Left kidney (tissue), 2 donors: ENCODE results near the gene KANSL1L. TPM values are rescaled to one million over a fixed set of nuclear protein-coding genes. Genes with fewer than 3 reads are reported as not detected.

Experiments
- DNase-seq: peaks from one replicate; pipeline ENCODE4 v3.0.0-alpha.2; 2013
- polyA plus RNA-seq: library from polyadenylated mRNA; unstranded; fragments of 120-200 nt; gene quantifications from one replicate; pipeline ENCODE4 v1.2.1, GENCODE V29; 2013; ENCODE audit not compliant: insufficient read length

KANSL1L gene
- polyA plus RNA-seq, 1 donor: 78.0 TPM

DNA sequence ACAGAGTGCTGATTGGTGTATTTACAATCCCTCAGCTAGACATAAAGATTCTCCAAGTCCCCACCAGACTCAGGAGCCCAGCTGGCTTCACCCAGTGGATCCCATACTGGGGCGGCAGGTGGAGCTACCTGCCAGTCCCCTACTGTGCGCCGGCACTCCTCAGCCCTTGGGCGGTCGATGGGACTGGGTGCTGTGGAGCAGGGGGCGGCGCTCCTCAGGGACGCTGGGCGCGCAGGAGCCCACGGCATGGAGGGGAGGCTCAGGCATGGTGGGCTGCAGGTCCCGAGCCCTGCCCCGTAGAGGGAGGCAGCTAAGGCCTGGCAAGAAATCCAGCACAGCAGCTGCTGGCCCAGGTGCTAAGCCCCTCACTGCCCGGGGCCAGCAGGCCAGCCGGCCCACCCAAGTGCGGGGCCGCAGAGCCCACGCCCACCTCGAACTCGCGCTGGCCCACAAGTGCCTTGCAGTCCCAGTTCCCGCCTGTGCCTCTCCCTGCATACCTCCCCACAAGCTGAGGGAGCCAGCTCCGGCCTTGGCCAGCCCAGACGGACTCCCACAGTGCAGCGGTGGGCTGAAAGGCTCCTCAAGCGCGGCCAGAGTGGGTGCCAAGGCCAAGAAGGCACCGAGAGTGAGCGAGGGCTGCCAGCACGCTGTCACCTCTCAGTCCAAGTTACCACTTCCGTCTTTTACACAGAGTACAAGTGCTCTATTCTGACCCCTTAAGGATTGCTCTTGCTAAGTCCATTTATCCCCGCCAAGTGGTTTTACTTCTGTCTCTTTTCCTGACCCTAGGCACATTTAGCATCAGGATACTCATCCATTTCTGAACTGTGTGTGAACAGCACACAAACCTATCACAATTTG is 170.5 kb downstream of the KANSL1L start:
- DNase-seq: no peak

DNA sequence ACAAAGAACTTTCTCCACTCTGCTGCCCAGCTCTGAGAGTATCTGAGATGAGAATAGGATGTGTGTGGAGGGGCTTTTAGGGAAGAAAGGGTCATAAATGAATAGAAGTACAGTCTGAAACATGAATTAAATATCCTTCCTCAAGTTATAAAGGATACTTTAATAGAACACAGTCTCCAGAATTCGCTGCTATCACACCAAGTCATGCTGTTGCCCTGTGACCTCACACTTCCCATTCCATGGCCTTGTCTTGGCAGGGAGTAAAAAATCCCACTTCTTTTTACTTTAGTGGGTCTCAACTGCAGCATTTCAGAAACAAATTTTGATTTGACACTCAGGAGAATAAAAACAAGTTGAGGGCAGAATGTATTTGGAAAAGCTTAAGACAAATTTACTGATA is 172.6 kb downstream of the KANSL1L start:
- DNase-seq: no peak

DNA sequence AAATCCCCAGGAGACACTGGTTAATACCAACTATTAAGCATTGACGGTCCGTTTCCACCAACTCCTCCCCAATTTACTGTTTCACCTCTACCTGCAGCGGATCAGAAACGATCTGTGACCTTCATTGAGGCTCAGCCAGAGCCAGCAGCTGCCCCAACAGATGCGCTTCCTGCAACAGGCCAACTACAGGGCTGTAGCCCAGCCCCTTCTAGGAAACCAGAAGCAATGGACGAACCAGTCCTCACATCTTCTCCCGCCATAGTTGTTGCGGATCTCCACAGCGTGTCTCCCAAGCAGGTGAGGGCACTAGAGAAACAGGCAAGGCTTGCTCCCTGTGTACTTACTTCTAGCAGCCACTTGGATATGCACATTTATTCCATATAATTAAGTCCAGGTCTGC is 177.2 kb downstream of the KANSL1L start:
- DNase-seq: no peak

DNA sequence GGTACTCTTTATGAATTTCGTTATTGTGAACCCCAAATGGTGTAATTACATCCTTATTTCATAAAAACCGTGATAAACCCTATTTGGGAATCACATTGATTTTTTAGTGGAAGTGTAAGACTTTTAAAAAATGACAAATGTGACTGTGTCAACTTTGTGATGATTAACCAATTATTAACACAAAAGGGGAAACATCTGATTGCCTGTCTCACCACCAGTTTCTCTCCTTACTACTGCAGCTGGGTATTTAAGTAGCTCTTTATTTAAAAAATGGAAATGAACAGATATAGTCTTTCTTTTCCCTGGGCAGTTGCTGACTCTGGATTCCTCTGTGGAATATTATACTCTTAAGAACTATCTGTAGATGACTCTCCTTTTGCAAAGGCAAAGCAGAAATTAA is 180.4 kb downstream of the KANSL1L start:
- no peak for DNase-seq

DNA sequence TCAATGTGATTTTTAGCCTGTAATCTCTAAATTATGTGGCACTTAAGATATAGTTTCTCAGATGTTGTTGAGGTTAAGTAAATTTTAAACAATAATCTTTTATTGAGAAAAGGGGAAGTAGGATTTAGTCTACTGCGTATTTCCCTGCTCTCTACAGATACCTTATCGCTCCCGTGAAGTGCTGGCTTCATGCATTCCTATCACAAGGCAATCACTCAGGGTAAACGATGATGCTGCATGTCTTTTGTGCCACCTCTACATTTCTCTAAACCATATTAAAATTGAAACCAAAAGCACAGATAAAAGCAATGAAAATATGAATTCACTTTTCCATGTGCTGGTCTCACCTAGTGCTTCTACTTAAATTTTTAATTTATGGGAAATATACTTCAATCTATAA is 183.2 kb downstream of the KANSL1L start:
- no peak for DNase-seq

DNA sequence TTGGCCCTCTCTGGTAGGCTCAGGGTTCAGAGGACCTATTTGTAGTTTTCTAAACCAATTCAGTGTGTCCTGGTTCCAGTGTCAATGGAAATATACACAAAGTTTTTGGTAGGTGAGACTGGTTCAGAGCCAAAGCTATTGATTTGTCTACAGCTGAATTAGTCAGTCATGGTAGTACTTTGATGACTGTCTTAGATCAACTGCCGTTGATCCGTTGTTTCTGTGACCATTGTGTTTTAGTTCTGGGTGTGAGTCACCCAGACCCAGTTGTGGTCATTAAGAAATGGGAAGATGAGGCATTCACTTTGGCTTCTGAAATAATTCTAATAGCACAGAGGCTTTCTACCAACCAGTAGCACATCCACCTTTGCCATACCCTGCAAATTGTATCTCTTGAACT is 184.8 kb downstream of the KANSL1L start:
- no peak for DNase-seq

DNA sequence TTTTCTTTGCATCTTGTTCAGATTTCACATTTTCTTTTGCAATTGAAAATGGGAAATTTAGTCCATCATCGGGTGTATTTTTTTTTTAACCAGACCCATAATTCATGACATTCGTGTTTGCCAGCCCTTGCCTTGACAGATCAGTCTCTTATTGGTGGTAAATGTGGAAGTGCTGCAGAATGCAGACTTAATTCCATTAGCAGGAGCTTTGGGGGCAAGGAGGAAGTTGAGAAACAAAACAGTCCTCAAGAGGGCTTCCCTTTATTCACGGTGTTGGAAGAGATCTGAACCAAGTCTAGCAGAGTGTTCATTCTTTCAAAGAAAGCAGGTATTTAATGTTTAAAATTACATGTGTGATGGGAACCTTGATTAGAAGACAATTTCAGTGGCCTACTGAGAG is 185.3 kb downstream of the KANSL1L start:
- no peak for DNase-seq

DNA sequence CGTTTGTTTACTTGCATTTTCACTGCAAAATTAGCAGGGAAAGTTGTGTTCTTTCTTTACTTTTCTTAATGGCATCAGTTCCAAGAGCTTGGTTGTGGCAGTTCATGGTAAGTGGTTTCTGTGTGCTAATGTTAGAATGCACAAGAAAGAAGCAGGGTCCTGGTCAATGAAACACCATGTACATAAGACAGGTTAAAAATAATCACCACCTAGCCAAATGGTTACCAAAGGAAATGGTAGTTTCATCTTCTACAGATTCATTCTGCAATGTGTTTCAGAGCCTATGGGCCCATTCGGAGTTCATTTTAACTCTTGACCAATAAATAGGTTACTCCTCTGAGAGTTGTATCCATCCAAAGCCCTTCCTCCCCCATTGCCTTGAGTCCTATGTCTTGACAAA is 186.9 kb downstream of the KANSL1L start:
- DNase-seq: no peak

DNA sequence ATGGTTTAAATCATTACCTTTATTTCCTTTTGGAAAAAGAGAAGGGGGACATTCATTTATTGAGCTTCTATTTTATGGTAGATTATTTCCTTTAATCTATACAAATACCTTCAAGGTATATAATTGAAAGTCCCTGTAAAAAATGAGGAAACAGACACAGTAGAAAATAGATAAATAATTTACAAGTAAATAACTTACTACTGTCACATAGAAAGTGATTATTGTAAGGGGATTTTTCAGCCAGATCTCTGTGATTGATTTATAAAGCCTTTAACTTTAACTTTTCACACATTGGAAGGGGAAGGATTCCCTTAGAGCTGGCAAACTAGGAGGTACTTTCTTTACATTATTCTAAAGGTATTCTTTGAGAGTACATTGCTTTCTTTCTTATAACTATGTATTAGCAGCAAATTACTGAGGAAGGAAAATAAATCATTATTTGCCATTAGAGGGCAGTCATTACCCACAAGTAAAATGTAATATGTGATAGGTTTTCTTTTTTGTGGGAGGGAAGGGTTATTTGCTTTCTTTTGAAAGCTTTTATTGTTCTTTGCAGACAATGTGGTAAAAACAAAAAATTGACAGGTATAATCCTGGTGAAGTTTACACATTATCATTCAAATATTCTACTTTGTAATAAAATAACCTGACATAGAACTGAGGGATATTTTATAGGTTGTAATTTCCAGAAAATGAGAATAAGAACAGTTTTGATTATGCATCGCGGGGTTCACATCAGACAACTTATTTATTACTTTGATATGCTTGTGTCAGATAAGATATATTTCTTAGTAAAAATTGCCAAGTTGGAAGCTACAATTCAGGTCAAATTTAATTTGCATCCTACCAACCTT is 193.6 kb downstream of the KANSL1L start:
- DNase-seq: peak; percentile 35

DNA sequence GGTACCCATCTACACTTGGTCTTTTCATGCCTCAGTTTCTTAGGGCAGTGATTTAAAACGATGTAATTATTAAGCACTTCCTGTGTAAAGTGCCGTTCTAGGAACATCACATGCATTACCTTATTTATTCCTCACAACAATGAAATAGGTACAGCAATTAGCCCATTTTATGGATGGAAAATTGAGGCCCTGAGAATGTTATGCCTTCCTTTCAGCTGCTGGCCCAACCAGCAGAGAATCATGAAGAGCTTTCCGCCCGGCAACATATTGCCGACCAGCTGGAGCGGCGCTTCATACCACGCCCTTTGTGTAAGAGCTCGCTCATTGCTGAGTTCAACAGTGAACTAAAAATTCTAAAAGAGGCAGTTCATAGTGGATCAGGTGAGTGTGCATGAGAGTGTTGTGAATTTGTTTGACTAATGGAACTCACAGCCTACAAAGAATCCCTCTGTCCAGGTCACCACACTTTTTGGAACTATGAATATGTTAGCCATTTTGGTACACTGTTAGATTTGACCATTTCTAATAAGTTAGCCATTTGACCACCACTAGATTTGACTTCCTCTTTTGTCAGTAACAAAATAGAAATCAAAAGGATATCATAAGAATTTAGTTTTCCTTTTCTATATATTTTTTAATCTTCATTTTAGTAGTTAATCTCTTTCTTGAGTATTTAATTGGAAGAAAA is 194.4 kb downstream of the KANSL1L start:
- DNase-seq: no peak

DNA sequence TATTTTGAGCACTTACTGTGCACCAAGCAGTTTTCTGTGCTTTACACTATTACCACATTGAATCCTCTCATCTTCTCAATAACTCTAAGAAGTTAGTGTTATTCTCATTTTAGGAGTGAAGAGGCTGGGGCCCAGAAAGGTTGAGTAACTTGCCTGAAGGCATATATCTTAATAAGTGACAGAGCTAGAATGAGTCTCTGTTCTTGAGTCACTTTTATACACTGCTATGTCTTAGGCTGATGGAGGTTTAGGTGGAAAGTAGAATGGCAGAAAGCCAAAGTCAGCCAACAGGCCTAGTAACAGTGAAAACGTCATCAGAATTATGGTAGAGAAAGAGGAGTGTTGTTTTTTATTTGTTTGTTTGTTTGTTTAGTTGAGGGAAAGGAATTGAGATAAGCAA is 196.6 kb downstream of the KANSL1L start:
- DNase-seq: no peak

DNA sequence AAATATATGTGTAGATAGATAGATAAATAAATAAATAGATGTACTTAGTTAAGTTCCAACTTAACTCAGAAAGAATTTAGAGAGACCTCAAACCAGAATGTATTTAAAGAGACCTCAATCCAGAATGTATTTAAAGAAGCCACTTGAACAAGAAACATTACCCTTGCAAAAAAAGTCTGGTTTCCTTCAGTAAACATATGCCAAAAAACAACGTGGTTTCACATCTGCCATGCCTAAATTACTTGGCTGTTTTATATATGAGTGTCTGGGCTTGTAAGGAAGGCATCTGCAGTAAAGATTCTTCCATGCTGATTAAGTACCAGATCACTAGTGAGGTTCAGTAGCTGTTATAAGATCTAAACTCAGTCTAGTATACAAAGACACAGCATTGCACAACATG is 197.9 kb downstream of the KANSL1L start:
- no peak for DNase-seq

Other genes with a start within 250 kb of the KANSL1L start
- 67.2 TPM for gene RPE, start 168.8 kb downstream of the KANSL1L start, polyA plus RNA-seq
- gene ACADL, start 54.0 kb upstream of the KANSL1L start, polyA plus RNA-seq: 31.5 TPM
- gene MYL1, start 143.8 kb upstream of the KANSL1L start, polyA plus RNA-seq: not detected